Glutamatergic neuron (in vitro differentiated cells): Measurements from ENCODE around the gene RRAD. TPM values are rescaled to one million over a fixed set of nuclear protein-coding genes. Genes with fewer than 3 reads are reported as not detected.
"Not testable (repeated sequence)": the region's sequence is repeated elsewhere in the genome, so short reads cannot be mapped to it uniquely, and the experiment has no call there.

Experiments
- DNase-seq: peaks from one replicate; pipeline ENCODE4 v3.0.0; 2022
- H3K27ac Mint-ChIP-seq: one replicate; pipeline ENCODE4 v1.8.0; 2020; ENCODE audit warnings: mild to moderate bottlenecking, mixed read lengths, inconsistent platforms; ENCODE audit not compliant: unreplicated experiment
- H3K27me3 Mint-ChIP-seq: one replicate; pipeline ENCODE4 v1.8.0; 2020; ENCODE audit warnings: mild to moderate bottlenecking, moderate library complexity, mixed read lengths, inconsistent platforms; ENCODE audit not compliant: unreplicated experiment
- H3K36me3 Mint-ChIP-seq: one replicate; pipeline ENCODE4 v1.8.0; 2020; ENCODE audit warnings: mild to moderate bottlenecking, mixed read lengths, inconsistent platforms; ENCODE audit not compliant: unreplicated experiment
- H3K4me1 Mint-ChIP-seq: one replicate; pipeline ENCODE4 v1.8.0; 2020; ENCODE audit warnings: mild to moderate bottlenecking, low read depth, mixed read lengths, inconsistent platforms; ENCODE audit not compliant: unreplicated experiment
- H3K4me3 Mint-ChIP-seq: one replicate; pipeline ENCODE4 v1.8.0; 2020; ENCODE audit warnings: mild to moderate bottlenecking, mixed read lengths, inconsistent platforms; ENCODE audit not compliant: unreplicated experiment
- H3K9me3 Mint-ChIP-seq: one replicate; pipeline ENCODE4 v1.8.0; 2020; ENCODE audit warnings: mild to moderate bottlenecking, moderate library complexity, mixed read lengths, inconsistent platforms; ENCODE audit not compliant: unreplicated experiment
- CTCF ChIP-seq: fragments of 200-600 bp; sonication (generic); IDR thresholded peaks from one replicate; pipeline ENCODE4 v1.5.0; 2021; ENCODE audit not compliant: partially characterized antibody, unreplicated experiment
- long read RNA-seq: library from polyadenylated mRNA; unstranded; transcript quantifications from one replicate; pipeline ENCODE4 v2.0.0, GENCODE V29; 2020; ENCODE audit not compliant: unreplicated experiment
- total RNA-seq: library from RNA; stranded (reverse); fragmentation: NEBNext Ultra II Directional; extraction: Animal tissue kit (Norgen Biotek cat#: 25700); gene quantifications from one replicate; pipeline ENCODE4 v1.2.1, GENCODE V29; 2021; ENCODE audit not compliant: unreplicated experiment

Gene RRAD
- total RNA-seq = 1.1 TPM
- long read RNA-seq = 0 reads

DNA sequence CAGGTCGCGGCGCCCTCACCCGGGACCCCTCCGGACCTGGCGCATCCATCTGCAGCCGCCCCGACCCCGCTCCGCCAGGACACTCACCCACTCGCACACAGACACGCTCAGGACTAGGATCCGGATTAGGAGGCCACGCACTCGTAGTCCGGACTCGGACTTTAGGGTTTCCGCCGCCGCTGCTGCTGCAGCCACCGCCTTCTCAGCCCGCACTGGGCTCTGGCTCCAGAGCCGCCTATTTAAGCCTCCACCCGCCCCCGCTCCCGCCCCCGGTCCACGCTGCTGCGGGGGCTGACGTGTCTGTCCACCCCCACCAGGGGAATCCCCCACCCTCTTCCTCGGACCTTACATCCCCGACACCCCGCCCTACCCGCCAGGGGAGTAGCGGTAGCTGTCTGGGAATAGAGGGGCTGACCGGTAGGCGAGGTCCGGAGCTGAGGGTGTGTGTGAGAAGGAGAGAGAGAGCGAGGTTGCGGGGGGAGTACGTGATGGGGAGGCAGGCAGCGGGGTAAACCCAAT, at the start of gene RRAD:
Gene RRAD (minus strand): TSS at position 214 of the 519 bp plus-strand sequence. CDS start 356 bp downstream, outside the sequence.
- Mint-ChIP-seq H3K27ac (no peak within 1 kb of the TSS), H3K27me3 (peaks cover 13% of the 10 kb centered on the region), H3K9me3 (peaks cover 7% of the 10 kb centered on the region), H3K4me1 (peaks cover 18% of the 10 kb centered on the region), H3K36me3 (no peaks in the 10 kb centered on the region), H3K4me3 (peak within 1 kb of the TSS; percentile 64)
- TF ChIP-seq CTCF = no peak
- no peak for DNase-seq

DNA sequence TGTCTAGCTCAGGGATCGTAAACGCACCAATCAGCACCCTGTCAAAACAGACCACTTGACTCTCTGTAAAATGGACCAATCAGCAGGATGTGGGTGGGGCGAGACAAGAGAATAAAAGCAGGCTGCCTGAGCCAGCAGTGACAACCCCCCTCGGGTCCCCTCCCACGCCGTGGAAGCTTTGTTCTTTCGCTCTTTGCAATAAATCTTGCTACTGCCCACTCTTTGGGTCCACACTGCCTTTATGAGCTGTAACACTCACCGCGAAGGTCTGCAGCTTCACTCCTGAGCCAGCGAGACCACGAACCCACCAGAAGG, 49.6 kb upstream of the RRAD start:
- not testable (repeated sequence) for H3K27me3 Mint-ChIP-seq, DNase-seq, H3K36me3 Mint-ChIP-seq, H3K27ac Mint-ChIP-seq, H3K9me3 Mint-ChIP-seq, H3K4me3 Mint-ChIP-seq, H3K4me1 Mint-ChIP-seq

DNA sequence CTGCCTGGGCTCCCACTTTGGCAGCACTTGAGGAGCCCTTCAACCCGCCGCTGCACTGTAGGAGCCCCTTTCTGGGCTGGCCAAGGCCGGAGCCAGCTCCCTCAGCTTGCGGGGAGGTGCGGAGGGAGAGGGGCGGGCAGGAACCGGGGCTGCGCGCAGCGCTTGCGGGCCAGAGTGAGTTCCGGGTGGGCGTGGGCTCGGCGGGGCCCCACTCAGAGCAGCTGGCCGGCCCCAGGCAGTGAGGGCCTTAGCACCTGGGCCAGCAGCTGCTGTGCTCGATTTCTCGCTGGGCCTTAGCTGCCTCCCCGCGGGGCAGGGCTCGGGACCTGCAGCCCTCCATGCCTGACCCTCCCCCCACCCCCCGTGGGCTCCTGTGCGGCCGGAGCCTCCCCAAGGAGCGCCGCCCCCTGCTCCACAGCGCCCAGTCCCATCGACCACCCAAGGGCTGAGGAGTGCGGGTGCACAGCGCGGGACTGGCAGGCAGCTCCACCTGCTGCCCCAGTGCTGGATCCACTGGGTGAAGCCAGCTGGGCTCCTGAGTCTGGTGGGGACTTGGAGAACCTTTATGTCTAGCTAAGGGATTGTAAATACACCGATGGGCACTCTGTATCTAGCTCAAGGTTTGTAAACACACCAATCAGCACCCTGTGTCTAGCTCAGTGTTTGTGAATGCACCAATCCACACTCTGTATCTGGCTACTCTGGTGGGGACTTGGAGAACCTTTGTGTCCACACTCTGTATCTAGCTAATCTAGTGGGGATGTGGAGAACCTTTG, 49.0 kb upstream of the RRAD start:
- not testable (repeated sequence) for H3K9me3 Mint-ChIP-seq, H3K4me1 Mint-ChIP-seq, H3K27me3 Mint-ChIP-seq, H3K4me3 Mint-ChIP-seq, H3K27ac Mint-ChIP-seq, DNase-seq, H3K36me3 Mint-ChIP-seq

GRCh38 chr16:66973716-66974115, 48.4 kb upstream of the RRAD start:
- H3K4me3 Mint-ChIP-seq = no peak overlapping the region
- H3K4me1 Mint-ChIP-seq = peaks cover 2% of the 10 kb centered on the region
- peaks cover 2% of the 10 kb centered on the region for H3K9me3 Mint-ChIP-seq

DNA sequence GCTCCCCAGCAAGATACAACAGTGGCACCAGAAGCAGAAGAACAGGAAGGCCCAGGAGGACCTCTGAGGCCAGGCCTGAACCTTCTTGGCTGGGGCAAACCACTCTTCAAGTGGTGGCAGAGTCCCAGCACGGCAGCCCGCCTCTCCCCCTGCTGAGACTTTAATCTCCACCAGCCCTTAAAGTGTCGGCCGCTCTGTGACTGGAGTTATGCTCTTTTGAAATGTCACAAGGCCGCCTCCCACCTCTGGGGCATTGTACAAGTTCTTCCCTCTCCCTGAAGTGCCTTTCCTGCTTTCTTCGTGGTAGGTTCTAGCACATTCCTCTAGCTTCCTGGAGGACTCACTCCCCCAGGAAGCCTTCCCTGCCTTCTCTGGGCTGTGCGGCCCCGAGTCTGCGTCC, 47.6 kb upstream of the RRAD start:
- Mint-ChIP-seq H3K27ac (no peak overlapping the region), H3K9me3 (peaks cover 2% of the 10 kb centered on the region), H3K4me1 (peaks cover 2% of the 10 kb centered on the region), H3K27me3 (peaks cover 9% of the 10 kb centered on the region), H3K36me3 (peaks cover 4% of the 10 kb centered on the region), H3K4me3 (no peak overlapping the region)
- no peak for TF ChIP-seq CTCF
- no peak for DNase-seq

More at GRCh38 chr16:66973716-66974115, 48.4 kb upstream of the RRAD start:
- DNase-seq = no peak
- no peak for TF ChIP-seq CTCF
- Mint-ChIP-seq H3K27me3 (peaks cover 9% of the 10 kb centered on the region), H3K36me3 (peaks cover 4% of the 10 kb centered on the region), H3K27ac (no peak overlapping the region)
